Keratinocyte (primary cell): ENCODE results near the gene MYLK3.

Experiments
- EZH2 ChIP-seq: IDR thresholded peaks from one replicate; pipeline ENCODE4 v1.6.1; 2012; ENCODE audit warnings: inconsistent platforms, mild to moderate bottlenecking, low read length, moderate library complexity
- TF ChIP-seq, protein P1 (sequence below), 3 experiments: IDR thresholded peaks in 1 of 3; conservative IDR thresholded peaks in 1 of 3; optimal IDR thresholded peaks in 1 of 3; 2 replicates in 2 of 3; 3 replicates in 1 of 3; pipeline versions ENCODE3 to v1.5.1; 2011; ENCODE audit warnings: low read length in 3 of 3, mild to moderate bottlenecking in 3 of 3, moderate library complexity in 2 of 3, control low read depth in 1 of 3, inconsistent platforms in 1 of 3; ENCODE audit not compliant: insufficient read depth in 2 of 3; ENCODE audit errors: extremely low read depth in 1 of 3

DNA sequence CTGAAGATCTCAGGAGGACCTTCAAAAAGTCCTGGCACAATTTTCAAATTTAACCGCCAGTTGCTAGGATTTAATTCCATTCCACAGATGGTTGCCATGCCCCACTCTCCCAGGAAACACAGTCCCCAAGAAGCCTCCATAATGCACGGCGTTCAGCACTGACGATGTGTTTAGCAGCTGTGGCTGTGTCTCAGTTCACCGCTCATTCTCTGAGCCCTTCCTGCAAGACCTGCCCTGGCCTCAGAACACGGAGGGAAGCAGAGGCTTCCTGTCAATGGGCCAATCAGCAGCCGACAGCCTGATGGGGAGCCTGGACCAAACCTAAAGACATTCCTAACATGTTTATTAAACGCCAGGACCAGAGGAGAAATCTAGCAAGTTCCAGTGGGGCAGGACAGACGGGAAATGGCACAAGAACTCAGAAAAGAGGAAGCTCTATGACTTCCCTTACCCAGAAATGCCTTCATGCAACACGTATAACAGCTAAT lies 4.9 kb downstream of the MYLK3 start:
- TF ChIP-seq, protein P1, sequence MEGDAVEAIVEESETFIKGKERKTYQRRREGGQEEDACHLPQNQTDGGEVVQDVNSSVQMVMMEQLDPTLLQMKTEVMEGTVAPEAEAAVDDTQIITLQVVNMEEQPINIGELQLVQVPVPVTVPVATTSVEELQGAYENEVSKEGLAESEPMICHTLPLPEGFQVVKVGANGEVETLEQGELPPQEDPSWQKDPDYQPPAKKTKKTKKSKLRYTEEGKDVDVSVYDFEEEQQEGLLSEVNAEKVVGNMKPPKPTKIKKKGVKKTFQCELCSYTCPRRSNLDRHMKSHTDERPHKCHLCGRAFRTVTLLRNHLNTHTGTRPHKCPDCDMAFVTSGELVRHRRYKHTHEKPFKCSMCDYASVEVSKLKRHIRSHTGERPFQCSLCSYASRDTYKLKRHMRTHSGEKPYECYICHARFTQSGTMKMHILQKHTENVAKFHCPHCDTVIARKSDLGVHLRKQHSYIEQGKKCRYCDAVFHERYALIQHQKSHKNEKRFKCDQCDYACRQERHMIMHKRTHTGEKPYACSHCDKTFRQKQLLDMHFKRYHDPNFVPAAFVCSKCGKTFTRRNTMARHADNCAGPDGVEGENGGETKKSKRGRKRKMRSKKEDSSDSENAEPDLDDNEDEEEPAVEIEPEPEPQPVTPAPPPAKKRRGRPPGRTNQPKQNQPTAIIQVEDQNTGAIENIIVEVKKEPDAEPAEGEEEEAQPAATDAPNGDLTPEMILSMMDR (optimal IDR thresholded peaks at IDR 0.05 in 1 of 3, IDR thresholded peaks at IDR 0.05 in 1 of 3, conservative IDR thresholded peaks at IDR 0.05 in 1 of 3; ENCODE audit: extremely low read depth in 1 of 3, insufficient read depth in 2 of 3, low read length in 3 of 3), result no peak
- no peak for TF ChIP-seq EZH2
